T-helper 2 cell treated with Interferon-gamma antibody and Interleukin-4, amounts not matched to agents 5 μg/mL and 100 μg/mL, for 36 hours (primary cell): Measurements from ENCODE around the gene SPRY1.

Source experiments
- DNase-seq: peaks from one replicate; pipeline ENCODE4 v3.0.0; 2021; ENCODE audit warnings: low spot score
- H3K27ac Mint-ChIP-seq: one replicate; pipeline ENCODE4 v1.8.0; 2021; ENCODE audit warnings: mild to moderate bottlenecking, mixed read lengths
- H3K27me3 Mint-ChIP-seq: one replicate; pipeline ENCODE4 v1.8.0; 2021; ENCODE audit warnings: low read depth, mixed read lengths
- H3K36me3 Mint-ChIP-seq: one replicate; pipeline ENCODE4 v1.8.0; 2021; ENCODE audit warnings: low read depth, mixed read lengths
- H3K4me1 Mint-ChIP-seq: one replicate; pipeline ENCODE4 v1.8.0; 2021; ENCODE audit warnings: low read depth, mixed read lengths
- H3K4me3 Mint-ChIP-seq: one replicate; pipeline ENCODE4 v1.8.0; 2022; ENCODE audit warnings: mild to moderate bottlenecking, moderate library complexity, mixed read lengths
- H3K9me3 Mint-ChIP-seq: one replicate; pipeline ENCODE4 v1.8.0; 2021; ENCODE audit warnings: mixed read lengths

SPRY1 gene

DNA sequence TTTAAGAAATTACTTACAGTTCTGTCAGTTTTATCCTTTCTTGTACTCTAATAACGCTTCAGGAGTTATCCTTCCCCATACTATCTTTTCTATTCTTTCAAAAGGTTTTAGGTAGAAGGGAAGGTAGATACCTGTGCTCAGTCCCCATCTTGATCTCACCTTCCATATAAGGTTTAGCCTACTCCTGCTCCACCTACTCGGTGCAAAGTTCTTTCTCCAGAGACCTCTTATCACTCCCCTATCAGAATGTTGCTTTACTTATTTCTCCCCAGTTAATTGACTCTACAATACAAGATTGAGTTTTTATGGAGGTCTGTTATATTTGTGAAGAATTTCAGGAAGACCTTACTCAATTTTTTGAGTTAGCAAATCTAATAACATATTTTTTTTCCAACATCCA lies 33.9 kb downstream of the SPRY1 start:
- H3K27me3 Mint-ChIP-seq = no peaks in the 10 kb centered on the region
- H3K36me3 Mint-ChIP-seq = peaks cover 5% of the 10 kb centered on the region
- peaks cover 1% of the 10 kb centered on the region for H3K4me1 Mint-ChIP-seq
- no peak for DNase-seq
- no peak overlapping the region for H3K4me3 Mint-ChIP-seq
- no peak overlapping the region for H3K27ac Mint-ChIP-seq
- peaks cover 33% of the 10 kb centered on the region for H3K9me3 Mint-ChIP-seq

DNA sequence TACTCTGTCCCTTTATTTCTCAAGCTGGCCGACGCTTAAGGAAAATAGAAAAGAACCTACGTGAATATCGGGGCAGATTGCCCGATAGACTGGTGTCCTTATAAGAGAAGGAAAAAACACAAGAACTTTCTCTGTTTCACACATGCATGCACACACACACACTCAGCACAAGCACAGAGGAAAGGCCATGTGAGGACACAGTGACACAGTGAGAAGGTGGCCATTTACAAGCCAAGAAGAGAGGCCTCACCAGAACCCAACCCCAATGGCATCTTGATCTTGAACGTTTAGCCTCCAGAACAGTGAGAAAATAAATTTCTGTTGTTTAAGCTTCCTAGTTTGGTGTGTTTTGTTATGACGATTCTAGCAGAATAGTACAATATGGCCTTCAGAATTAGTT lies 37.0 kb downstream of the SPRY1 start:
- H3K27me3 Mint-ChIP-seq = no peaks in the 10 kb centered on the region
- no peak overlapping the region for H3K27ac Mint-ChIP-seq
- H3K4me1 Mint-ChIP-seq = no peaks in the 10 kb centered on the region
- H3K4me3 Mint-ChIP-seq = no peak overlapping the region
- no peak for DNase-seq
- H3K9me3 Mint-ChIP-seq = peaks cover 7% of the 10 kb centered on the region
- H3K36me3 Mint-ChIP-seq = no peaks in the 10 kb centered on the region

DNA sequence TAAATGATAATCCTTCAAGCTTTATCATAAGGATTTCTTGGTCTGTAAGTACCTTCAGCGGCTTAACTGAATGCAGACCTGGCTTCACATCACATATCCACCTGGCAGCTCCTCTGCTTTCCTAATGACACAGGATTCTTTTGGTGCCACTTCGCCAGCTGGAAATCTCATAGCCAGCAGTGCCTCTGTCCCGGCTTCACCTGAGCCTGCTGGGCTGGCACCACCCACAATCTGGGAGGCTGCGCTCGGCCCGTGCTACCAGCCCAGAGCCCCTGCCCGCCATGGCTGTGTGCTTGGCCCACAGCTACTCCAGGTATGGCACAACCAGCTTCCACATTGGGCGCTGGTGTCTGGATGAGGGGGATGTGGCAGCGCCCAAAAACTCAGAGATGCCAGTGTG lies 37.4 kb downstream of the SPRY1 start:
- Mint-ChIP-seq H3K4me3 (no peak overlapping the region), H3K9me3 (peaks cover 6% of the 10 kb centered on the region), H3K36me3 (no peaks in the 10 kb centered on the region), H3K4me1 (no peaks in the 10 kb centered on the region), H3K27ac (no peak overlapping the region), H3K27me3 (no peaks in the 10 kb centered on the region)
- DNase-seq = no peak

DNA sequence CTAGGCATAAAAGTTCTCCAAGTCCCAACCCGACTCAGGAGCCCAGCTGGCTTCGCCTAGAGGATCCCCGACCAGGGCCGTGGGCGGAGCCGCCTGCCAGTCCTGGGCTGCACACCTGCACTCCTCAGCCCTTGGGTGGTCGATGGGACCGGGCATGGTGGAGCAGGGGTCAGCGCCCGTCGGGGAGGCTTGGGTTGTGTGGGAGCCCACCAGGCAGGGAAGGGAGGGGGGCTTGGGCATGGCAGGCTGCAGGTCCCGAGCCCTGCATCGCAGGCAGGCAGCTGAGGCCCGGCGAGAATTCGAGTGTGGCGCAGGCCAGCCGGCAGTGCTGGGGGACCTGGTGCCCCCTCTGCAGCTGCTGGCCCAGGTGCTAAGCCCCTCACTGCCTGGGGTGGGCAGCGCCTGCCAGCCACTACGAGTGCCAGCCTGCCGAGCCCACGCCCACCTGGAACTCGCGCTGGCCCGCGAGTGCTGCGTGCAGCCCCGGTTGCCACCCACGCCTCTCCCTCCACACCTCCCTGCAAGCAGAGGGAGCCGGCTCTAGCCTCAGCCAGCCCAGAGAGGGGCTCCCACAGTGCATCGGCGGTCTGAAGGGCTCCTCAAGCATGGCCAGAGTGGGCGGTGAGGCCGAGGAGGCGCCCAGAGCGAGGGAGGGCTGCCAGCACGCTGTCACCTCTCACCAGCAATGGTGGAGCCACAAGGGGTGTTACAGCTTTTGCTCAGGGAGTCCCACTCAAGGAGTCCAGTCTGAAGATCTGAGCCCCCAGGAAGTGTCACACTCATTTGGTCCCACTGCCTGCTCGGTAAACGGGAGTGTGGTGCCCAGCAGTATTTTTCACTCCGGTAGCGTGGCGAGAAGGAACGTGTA lies 38.9 kb downstream of the SPRY1 start:
- no peak overlapping the region for H3K27ac Mint-ChIP-seq
- no peaks in the 10 kb centered on the region for H3K27me3 Mint-ChIP-seq
- no peaks in the 10 kb centered on the region for H3K4me1 Mint-ChIP-seq
- H3K4me3 Mint-ChIP-seq = no peak overlapping the region
- DNase-seq = no peak
- no peaks in the 10 kb centered on the region for H3K36me3 Mint-ChIP-seq
- no peaks in the 10 kb centered on the region for H3K9me3 Mint-ChIP-seq

DNA sequence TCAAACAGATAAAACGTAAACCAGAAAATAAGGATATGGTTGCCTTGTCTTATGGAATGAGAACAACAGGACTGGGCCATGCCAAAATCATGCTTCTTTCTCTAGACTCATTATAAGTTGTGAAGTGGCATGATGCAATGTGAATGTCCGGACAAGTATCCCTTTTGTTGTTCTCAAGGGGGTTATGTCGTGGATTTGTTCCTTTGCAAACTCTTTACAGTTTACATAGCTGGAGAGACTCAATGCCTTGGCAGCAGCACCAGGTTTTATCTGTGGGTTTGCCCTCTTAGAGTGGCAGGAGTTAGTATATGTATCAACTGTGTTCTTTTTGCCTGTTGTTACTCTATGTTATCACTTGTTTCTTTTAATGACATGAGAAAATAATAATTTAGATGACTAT lies 41.4 kb downstream of the SPRY1 start:
- no peak for DNase-seq
- no peaks in the 10 kb centered on the region for H3K9me3 Mint-ChIP-seq
- H3K27ac Mint-ChIP-seq = no peak overlapping the region
- H3K27me3 Mint-ChIP-seq = no peaks in the 10 kb centered on the region
- H3K4me1 Mint-ChIP-seq = peaks cover 5% of the 10 kb centered on the region
- no peaks in the 10 kb centered on the region for H3K36me3 Mint-ChIP-seq
- H3K4me3 Mint-ChIP-seq = no peak overlapping the region

DNA sequence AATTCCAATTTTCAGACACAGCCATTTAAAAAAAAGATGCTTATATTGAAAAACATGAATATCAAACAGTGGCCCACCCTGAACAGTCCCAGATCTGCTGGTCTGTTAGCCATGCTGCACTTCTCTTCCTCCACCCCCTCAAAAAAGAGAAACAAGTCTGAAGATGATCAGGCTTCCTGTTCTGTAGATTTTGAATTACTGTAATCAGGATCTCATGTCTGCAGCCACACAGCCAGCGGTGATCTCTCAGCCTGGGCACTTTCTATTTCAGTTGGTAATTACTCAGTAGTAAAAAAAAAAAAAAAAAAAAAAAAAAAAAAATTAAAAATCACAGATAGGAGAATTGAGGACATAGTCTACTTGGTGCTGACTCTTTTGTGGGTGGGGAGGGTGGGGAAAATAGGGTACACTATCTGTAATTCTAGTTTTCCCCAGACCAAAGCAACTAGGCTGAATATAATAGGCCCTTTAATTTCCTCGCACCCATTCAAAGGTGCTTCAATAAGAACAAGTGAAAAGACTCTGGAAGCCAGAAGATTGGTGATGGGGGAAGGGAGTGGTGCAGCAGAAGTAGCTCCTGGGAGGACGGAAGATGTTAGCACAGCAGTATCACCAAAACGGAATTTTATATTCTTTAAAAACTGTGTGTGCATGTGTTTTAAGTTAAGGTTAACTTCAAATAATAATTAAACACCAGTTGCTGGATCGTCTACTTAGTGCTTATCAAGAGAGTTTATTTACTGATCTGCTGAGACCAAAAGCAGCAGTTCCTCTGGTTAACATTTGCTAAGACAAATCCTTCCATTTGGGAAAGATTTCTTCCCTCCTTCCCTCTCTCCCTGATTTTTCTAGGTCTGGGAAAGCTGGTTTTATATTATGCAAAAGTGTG lies 47.0 kb downstream of the SPRY1 start:
- peaks cover 24% of the 10 kb centered on the region for H3K4me1 Mint-ChIP-seq
- H3K27me3 Mint-ChIP-seq = no peaks in the 10 kb centered on the region
- H3K9me3 Mint-ChIP-seq = no peaks in the 10 kb centered on the region
- H3K4me3 Mint-ChIP-seq = peak overlapping the region; percentile 74
- peak; percentile 49 for DNase-seq
- no peaks in the 10 kb centered on the region for H3K36me3 Mint-ChIP-seq
- H3K27ac Mint-ChIP-seq = peak overlapping the region; percentile 80

DNA sequence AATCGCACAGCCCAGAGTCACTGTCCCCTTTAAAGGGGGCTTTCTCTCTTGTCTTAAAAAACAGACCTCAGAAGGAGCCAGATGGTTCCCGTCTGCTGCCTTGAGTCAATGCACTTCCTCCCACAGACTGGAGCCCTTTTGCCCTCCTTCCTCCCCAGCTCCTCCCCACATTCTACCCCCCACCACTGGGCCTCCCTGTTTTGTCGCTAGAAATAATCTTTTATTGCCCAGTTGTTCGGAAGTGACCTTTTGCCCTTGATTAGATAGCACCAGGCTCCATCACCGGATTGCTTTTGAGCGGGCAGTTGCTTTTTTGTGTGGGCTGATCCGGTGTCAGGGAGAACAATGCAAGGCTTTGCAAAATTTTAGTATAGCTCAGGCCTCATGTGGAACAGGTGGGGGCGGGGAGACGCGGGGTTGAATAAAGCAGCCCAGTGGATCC lies 47.7 kb downstream of the SPRY1 start:
- H3K9me3 Mint-ChIP-seq = no peaks in the 10 kb centered on the region
- peak; percentile 60 for DNase-seq

DNA sequence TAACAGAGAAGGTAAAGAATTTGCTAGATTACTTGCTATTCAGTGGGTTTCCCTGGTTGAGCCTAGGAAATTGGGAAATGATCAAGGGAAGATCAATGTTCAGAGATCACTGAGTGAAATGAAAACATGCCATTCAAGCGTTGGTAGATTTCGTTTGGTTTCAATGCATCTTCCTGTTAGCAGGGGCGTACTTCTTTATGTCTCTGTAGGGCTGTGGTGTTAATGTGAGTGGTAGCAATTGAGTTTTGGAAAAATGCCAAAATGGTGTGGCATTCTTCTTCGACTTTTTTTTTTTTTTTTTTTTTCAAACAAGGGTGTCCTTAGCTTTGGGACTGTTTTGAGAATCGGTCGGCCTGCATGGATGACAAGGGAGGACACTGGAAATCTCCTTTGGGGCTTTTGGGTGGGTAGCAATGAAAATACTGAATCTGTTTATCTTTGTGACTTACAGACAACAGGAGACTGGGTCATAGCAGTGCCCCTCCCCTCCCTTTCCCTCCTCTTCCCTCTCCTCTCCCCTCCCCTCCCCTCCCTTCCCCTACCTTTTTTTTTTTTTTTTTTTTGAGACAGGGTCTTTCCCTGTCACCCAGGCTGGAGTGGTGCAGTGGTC lies 50.4 kb downstream of the SPRY1 start:
- DNase-seq = no peak
- Mint-ChIP-seq H3K9me3 (no peaks in the 10 kb centered on the region), H3K27ac (no peak overlapping the region), H3K27me3 (no peaks in the 10 kb centered on the region), H3K4me3 (no peak overlapping the region), H3K36me3 (no peaks in the 10 kb centered on the region), H3K4me1 (peaks cover 37% of the 10 kb centered on the region)

More for the DNA sequence above, 47.7 kb downstream of the SPRY1 start:
- Mint-ChIP-seq H3K36me3 (no peaks in the 10 kb centered on the region), H3K4me3 (peak overlapping the region; percentile 74), H3K27me3 (no peaks in the 10 kb centered on the region), H3K4me1 (peaks cover 27% of the 10 kb centered on the region), H3K27ac (peak overlapping the region; percentile 80)

DNA sequence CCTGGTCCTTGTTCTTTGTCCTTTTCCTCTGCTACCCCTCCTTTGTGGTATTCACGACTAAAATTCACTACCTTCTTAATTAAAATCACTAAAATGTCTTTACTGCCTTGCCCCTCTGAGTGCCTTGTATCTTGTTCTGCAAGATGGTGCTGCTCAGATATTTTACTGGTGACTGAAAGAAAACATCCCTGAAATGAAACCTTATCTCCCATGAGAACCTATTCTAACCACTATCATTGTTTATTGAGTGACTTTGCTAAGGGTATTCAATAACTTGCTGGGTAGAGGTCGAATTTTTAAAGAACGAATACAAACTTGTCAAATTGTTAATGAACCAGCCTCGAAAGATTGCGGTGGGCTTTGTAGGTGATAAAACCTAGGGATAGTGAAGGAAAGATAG lies 52.8 kb downstream of the SPRY1 start:
- Mint-ChIP-seq H3K9me3 (no peaks in the 10 kb centered on the region), H3K4me1 (peaks cover 28% of the 10 kb centered on the region), H3K36me3 (no peaks in the 10 kb centered on the region), H3K27me3 (no peaks in the 10 kb centered on the region), H3K27ac (no peak overlapping the region), H3K4me3 (peak overlapping the region; percentile 42)
- DNase-seq = no peak

DNA sequence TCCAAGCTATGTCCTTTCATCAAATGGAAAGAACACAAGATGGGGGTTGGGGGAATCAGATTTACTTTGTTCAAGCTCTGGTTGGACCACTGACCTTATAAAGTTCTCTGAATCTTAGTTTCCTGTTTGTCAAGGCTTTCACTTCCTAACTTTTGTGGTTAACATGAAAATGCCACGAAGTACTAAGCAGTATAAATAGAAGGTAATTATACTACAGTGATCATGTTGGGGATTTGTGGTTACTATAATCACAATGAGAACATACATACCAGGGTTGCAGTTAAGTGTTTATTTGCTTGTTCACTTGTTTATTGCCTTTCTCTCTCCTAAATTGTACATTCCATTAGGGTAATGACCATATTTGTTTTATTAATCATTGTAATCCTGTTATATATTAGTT lies 53.2 kb downstream of the SPRY1 start:
- Mint-ChIP-seq H3K27me3 (no peaks in the 10 kb centered on the region), H3K9me3 (no peaks in the 10 kb centered on the region)

DNA sequence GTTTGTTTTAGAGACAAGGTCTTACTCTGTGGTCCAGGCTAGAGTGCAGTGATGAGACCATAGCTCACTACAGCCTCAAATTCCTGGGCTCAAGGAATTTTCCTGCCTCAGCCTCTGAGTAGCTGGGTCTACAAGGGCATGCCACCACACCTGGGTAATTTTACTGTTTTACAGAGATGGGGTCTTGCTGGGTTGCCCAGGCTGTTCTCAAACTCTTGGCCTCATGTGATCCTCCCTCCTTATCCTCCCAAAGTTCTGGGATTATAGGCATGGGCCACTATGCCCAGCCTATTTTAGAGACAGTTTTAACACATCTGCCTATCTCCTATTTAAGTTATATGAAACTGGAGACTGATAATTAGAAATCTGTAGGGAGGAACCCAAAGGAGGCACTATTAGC lies 53.8 kb downstream of the SPRY1 start:
- Mint-ChIP-seq H3K4me1 (peaks cover 26% of the 10 kb centered on the region), H3K9me3 (no peaks in the 10 kb centered on the region), H3K27me3 (no peaks in the 10 kb centered on the region), H3K36me3 (no peaks in the 10 kb centered on the region), H3K27ac (no peak overlapping the region), H3K4me3 (no peak overlapping the region)
- no peak for DNase-seq

More for the DNA sequence above, 53.2 kb downstream of the SPRY1 start:
- Mint-ChIP-seq H3K36me3 (no peaks in the 10 kb centered on the region), H3K4me3 (peak overlapping the region; percentile 42), H3K27ac (no peak overlapping the region), H3K4me1 (peaks cover 26% of the 10 kb centered on the region)
- no peak for DNase-seq

DNA sequence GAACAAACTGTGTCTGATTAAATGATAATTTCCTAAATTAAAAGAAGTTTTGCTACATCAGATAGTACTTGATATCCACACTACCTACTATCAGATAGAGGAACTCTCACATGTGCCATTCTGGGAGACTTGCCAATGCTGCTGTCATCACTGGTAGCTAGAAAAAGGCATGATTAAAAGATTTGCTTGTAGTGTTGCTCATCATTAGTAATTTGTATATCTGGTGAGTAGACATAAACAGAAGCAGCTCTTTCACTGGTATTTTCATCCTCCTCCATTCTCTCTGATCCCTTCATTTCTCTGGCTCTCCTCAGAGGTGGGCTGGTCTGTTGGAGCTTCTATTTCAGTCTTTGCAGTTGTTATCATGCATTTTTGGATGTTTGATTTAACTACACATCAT lies 56.0 kb downstream of the SPRY1 start:
- Mint-ChIP-seq H3K4me1 (peaks cover 19% of the 10 kb centered on the region), H3K27ac (no peak overlapping the region), H3K9me3 (peaks cover 3% of the 10 kb centered on the region), H3K27me3 (no peaks in the 10 kb centered on the region), H3K36me3 (no peaks in the 10 kb centered on the region), H3K4me3 (no peak overlapping the region)
- DNase-seq = no peak

DNA sequence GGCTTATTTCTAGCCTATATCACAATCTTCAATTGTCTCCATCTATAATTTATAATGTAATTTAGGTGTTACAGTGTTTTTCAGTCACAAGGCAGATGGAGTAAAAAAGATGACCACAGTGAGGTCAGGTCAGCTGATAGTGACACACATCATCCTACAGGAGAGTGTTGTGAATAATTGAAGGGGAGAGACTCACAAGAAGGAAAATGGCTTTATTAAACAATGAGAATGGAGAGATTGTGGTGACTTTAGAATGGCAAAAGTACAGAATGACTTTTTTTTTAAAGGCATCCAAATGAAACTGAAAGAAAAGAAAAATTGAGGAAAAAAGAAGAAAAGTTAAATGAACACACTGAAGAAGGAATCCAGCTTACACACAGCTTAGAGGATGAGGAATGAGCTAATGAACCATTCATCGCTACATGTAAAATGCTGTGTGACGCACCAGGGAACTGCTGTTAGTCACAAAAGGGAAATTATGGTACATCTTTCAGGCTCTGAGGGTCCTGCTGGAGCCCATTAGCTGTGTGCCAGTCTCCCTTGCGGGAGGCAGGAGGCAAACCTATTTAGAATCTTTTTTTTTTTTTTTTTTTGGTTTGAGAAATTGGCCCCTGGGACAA lies 56.6 kb downstream of the SPRY1 start:
- no peak overlapping the region for H3K4me3 Mint-ChIP-seq
- no peak for DNase-seq
- H3K27me3 Mint-ChIP-seq = no peaks in the 10 kb centered on the region
- H3K36me3 Mint-ChIP-seq = no peaks in the 10 kb centered on the region
- H3K4me1 Mint-ChIP-seq = peaks cover 19% of the 10 kb centered on the region
- no peak overlapping the region for H3K27ac Mint-ChIP-seq
- H3K9me3 Mint-ChIP-seq = peaks cover 3% of the 10 kb centered on the region
